Measurements from ENCODE around the gene PTCSC3. TPM values are rescaled to one million over a fixed set of nuclear protein-coding genes. Genes with fewer than 3 reads are reported as not detected.

Gene PTCSC3
- total RNA-seq, 1 experiment from 2014 or later = not detected

DNA sequence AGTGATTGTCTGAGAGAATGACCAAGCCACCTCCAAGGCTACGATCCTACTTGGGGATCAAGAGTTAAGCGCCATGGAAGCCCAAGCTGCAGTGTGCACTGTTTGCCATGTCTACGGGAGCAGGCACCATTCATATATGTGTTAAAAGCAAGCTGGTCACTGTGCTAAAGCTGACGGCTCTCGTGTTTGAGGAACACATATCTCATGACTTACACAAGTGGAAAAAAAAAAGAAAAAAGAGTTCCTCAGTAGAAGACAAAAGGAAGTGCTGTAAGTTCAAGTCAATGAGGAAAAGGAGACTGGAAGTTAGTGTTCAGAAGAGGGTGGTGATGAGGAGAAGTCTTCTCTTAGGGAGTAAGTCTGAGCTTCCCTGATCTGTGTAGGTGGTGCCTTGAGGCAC, 4.9 kb upstream of the PTCSC3 start:
- Mint-ChIP-seq H3K27me3 (ENCODE audit: unreplicated experiment) (peaks cover 13% of the 10 kb centered on the region), H3K36me3 (ENCODE audit: insufficient read depth, unreplicated experiment) (no peaks in the 10 kb centered on the region), H3K4me3 (ENCODE audit: low read depth, unreplicated experiment) (no peak overlapping the region), H3K9me3 (ENCODE audit: low read depth, unreplicated experiment) (no peaks in the 10 kb centered on the region), H3K27ac (ENCODE audit: unreplicated experiment) (no peak overlapping the region), H3K4me1 (ENCODE audit: low read depth, unreplicated experiment) (no peaks in the 10 kb centered on the region)
- CTCF ChIA-PET = no interaction called here
- no TSS peak for BruUV-seq (replicated peaks)
- intact Hi-C loops (cut with micrococcal nuclease; ENCODE audit: unreplicated experiment) = no loop called here
- no peak for TF ChIP-seq CTCF (IDR thresholded peaks at IDR 0.05; ENCODE audit: unreplicated experiment)
- DNase-seq = no peak

- intact Hi-C loops (cut with micrococcal nuclease; ENCODE audit: unreplicated experiment) = no loop called here
- H3K36me3 Mint-ChIP-seq (ENCODE audit: insufficient read depth, unreplicated experiment) = no peaks in the 10 kb centered on the region
- CTCF ChIA-PET = no interaction called here
- no peak overlapping the region for H3K27ac Mint-ChIP-seq (ENCODE audit: unreplicated experiment)
- BruUV-seq (replicated peaks) = no TSS peak
- peaks cover 35% of the 10 kb centered on the region for H3K27me3 Mint-ChIP-seq (ENCODE audit: unreplicated experiment)
- TF ChIP-seq CTCF (IDR thresholded peaks at IDR 0.05; ENCODE audit: unreplicated experiment) = no peak
- DNase-seq = no peak
- no peaks in the 10 kb centered on the region for H3K9me3 Mint-ChIP-seq (ENCODE audit: low read depth, unreplicated experiment)
- H3K4me3 Mint-ChIP-seq (ENCODE audit: low read depth, unreplicated experiment) = no peak overlapping the region
- no peaks in the 10 kb centered on the region for H3K4me1 Mint-ChIP-seq (ENCODE audit: low read depth, unreplicated experiment)
Observed at GRCh38 chr14:36177489-36177888, 967 bp upstream of the PTCSC3 start.

- CTCF ChIA-PET = interaction anchor here (0.6 kb wide), 1 partner anchor 146 kb away, joined by 4 read pairs; the partner anchor contains the start of gene MBIP
Observed at GRCh38 chr14:36174767-36175424, 1.6 kb downstream of the PTCSC3 start.

GRCh38 chr14:36173161-36173560, 3.4 kb downstream of the PTCSC3 start:
- TF ChIP-seq CTCF (IDR thresholded peaks at IDR 0.05; ENCODE audit: unreplicated experiment) = no peak
- Mint-ChIP-seq H3K4me1 (ENCODE audit: low read depth, unreplicated experiment) (no peaks in the 10 kb centered on the region), H3K27ac (ENCODE audit: unreplicated experiment) (no peak overlapping the region)

More at GRCh38 chr14:36174767-36175424, 1.6 kb downstream of the PTCSC3 start:
- no TSS peak for BruUV-seq (replicated peaks)
- H3K4me1 Mint-ChIP-seq (ENCODE audit: low read depth, unreplicated experiment) = no peaks in the 10 kb centered on the region
- TF ChIP-seq CTCF (IDR thresholded peaks at IDR 0.05; ENCODE audit: unreplicated experiment) = no peak
- peaks cover 41% of the 10 kb centered on the region for H3K27me3 Mint-ChIP-seq (ENCODE audit: unreplicated experiment)
- DNase-seq = no peak
- intact Hi-C loops (cut with micrococcal nuclease; ENCODE audit: unreplicated experiment) = no loop called here
- H3K36me3 Mint-ChIP-seq (ENCODE audit: insufficient read depth, unreplicated experiment) = no peaks in the 10 kb centered on the region
- no peak overlapping the region for H3K27ac Mint-ChIP-seq (ENCODE audit: unreplicated experiment)
- H3K4me3 Mint-ChIP-seq (ENCODE audit: low read depth, unreplicated experiment) = no peak overlapping the region
- H3K9me3 Mint-ChIP-seq (ENCODE audit: low read depth, unreplicated experiment) = no peaks in the 10 kb centered on the region

More at GRCh38 chr14:36173161-36173560, 3.4 kb downstream of the PTCSC3 start:
- no TSS peak for BruUV-seq (replicated peaks)
- Mint-ChIP-seq H3K27me3 (ENCODE audit: unreplicated experiment) (peaks cover 41% of the 10 kb centered on the region), H3K4me3 (ENCODE audit: low read depth, unreplicated experiment) (no peak overlapping the region), H3K36me3 (ENCODE audit: insufficient read depth, unreplicated experiment) (no peaks in the 10 kb centered on the region), H3K9me3 (ENCODE audit: low read depth, unreplicated experiment) (no peaks in the 10 kb centered on the region)
- no peak for DNase-seq
- intact Hi-C loops (cut with micrococcal nuclease; ENCODE audit: unreplicated experiment) = no loop called here
- CTCF ChIA-PET = no interaction called here

Measured in Calu3 (cell line).